Mucosa of gallbladder (tissue), 1 donor: ENCODE measurements around the gene SIMC1. TPM values are rescaled to one million over a fixed set of nuclear protein-coding genes. Genes with fewer than 3 reads are reported as not detected.
"Not testable (repeated sequence)": the region's sequence is repeated elsewhere in the genome, so short reads cannot be mapped to it uniquely, and the experiment has no call there.

Experiments
- DNase-seq: peaks from one replicate; pipeline ENCODE4 v3.0.0-alpha.2; 2020; ENCODE audit warnings: low spot score
- total RNA-seq: library from RNA; stranded (reverse); gene quantifications from one replicate; pipeline ENCODE4 v1.2.1, GENCODE V29; 2021
- donor health status: DM: no; HTN: no; CAD: no.

Gene SIMC1
- total RNA-seq, 1 donor from 2014 or later = 23.3 TPM

DNA sequence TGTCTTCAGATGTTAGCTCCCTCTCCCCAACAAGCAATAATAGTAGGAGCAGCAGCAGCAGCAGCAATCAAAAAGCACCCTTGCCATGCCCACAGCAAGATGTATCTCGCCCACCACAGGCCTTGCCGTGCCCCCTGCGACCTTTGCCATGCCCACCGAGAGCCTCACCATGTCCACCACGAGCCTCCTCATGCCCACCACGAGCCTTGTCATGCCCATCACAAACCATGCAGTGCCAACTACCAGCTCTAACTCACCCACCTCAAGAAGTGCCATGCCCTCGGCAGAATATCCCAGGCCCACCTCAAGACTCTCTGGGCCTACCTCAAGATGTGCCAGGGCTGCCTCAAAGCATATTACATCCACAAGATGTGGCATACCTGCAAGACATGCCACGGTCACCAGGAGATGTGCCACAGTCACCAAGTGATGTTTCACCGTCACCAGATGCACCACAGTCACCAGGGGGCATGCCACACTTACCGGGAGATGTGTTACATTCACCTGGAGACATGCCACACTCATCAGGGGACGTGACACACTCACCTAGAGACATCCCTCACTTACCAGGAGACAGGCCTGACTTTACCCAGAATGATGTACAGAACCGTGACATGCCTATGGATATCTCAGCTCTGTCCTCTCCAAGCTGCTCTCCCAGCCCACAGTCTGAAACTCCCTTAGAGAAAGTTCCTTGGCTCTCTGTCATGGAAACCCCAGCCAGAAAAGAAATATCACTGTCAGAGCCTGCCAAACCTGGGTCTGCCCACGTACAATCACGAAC is 52.0 kb downstream of the SIMC1 start:
- DNase-seq = not testable (repeated sequence)

DNA sequence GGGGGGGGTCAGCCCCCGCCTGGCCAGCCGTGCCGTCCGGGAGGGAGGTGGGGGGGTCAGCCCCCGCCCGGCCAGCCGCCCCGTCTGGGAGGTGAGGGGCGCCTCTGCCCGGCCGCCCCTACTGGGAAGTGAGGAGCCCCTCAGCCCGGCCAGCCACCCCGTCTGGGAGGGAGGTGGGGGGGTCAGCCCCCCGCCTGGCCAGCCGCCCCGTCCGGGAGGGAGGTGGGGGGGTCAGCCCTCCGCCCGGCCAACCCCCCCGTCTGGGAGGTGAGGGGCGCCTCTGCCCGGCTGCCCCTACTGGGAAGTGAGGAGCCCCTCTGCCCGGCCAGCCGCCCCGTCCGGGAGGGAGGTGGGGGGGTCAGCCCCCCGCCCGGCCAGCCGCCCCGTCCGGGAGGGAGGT is 67.1 kb downstream of the SIMC1 start:
- DNase-seq = not testable (repeated sequence)

DNA sequence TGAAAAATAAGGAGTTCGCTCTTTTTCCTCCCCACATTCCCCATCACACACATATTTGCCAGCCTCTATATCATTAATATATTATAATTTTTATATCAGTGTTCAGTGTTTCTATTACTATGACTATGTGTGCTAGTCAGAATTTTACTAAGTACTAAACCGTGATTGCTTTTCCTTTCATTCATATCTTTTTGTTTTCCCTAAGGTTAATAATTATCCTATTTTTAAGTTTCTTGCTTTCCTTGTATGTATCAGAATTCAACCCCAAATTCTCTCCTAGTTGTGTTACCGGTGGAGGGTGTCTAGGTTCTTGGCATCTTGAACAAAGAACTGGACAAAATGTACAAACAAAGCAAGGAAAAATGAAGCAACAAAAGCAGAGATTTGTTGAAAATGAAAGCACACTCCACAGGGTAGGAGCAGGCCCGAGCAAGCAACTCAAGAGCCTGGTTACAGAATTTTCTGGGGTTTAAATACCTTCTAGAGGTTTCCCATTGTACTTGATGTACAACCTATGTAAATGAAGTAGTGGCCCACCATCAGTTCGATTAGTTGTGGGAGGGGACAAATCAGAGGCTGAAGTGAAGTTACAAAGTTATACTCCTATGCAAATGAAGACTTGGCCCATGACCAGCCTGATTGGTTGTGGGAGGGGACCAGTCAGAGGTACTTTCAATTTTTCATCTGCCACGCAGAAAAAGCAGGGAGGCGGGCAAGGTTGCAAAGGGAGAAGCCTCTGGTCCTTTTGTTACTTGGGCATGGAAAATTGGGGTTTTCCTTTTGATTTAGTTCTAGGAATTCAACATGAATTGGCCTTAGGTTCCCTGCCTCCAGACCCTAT is 79.5 kb downstream of the SIMC1 start:
- no peak for DNase-seq

DNA sequence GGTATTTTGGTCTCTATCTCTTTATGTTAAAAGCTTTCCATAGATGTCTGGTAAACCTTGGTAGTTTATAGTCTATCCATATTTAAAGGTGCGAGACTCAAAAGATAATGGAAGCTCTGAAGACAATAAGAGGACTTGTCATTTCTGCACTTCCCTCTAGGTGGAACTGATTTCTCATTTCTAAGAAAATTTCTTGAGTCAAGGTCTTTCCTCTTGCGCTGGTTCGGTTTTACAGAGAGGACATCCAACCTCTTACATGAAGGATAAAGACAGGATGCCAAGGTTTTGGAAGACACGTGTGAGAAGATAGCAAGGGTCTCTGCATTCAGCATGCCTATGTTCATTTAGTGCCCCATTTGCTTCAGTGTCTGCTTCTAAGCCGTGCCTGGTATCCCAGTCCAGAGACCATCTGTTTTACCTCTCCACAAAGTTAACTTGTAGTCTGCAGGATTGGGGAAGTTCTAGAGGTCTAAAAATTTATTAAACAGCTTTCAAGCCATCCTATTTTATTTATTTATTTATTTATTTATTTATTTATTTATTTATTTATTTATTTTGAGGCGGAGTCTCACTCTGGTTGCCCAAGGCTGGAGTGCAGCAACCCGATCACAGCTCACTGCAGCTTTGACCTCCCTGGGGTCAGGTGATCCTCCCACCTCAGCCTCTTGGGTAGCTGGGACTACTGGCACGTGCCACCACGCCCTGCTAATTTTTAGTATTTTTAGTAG is 81.8 kb downstream of the SIMC1 start:
- no peak for DNase-seq

DNA sequence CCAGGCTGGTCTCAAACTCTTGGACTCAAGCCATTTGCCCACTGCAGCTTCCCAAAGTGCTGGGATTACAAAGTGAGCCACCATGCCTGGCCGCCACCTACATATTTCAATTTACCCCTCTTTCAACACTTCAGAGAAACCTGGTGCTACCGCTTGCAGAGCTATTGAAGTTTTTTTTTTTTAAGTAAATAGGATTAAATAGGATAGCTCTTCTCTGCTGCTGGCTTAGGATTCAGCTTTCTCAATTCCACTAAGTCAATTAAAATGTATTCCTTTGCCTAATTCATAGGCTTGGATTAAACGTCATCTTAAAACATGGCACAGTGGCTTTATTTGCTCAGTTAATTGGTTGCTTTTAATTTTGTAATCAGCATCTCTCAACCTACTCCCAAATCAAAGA is 82.4 kb downstream of the SIMC1 start:
- DNase-seq = no peak

DNA sequence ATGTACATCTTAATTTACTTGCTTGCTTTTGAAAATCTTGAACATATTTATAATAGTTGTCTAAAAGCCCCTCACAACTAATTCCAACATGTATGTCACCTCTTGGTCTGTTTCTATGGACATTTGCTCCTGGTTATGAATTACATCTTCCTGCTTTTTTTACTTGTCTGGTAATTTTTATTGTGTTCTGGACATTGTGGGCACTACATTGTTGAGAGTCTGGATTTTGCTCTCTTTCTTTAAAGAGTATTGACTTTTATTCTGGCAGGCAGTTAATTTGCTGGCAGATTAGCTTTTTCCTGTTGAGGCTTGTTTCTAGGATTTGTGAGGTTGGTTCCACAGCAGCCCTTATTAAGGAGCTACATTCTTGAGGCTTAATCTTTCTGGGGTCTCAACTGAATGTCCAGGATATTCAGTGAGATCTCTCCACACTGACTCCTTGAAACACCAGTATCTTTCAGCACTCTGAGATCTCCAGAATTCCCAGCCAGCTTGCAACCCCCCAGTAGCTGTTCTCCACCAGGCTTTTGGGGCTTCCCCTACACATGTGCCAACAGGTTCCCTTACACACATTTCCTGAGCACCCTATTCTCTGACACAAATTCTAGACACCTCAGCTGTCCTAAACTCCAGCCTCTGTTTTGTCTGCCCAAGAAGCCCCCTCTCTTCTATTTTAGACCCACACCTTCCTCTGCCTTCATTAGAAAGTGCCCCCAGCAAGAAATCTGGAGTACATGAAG is 96.0 kb downstream of the SIMC1 start:
- DNase-seq = no peak

DNA sequence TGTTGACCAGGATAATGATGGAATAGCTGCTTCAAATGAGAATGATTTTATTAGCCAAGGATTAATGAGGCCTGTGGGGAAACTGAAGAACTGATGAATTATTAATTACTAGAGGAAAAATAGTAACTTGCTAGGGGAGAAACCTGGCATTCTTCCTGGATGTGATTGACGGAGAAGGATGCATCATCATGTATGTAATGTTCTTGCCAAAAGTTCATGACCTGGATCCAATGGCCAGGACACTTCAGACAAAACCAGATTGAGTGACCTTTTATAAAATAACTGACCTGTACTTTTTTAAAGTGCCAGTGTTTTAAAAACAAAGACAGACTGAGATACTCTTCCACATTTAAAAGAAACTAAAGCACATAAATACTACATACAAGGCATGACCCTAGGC is 99.7 kb downstream of the SIMC1 start:
- peak; percentile 28 for DNase-seq

DNA sequence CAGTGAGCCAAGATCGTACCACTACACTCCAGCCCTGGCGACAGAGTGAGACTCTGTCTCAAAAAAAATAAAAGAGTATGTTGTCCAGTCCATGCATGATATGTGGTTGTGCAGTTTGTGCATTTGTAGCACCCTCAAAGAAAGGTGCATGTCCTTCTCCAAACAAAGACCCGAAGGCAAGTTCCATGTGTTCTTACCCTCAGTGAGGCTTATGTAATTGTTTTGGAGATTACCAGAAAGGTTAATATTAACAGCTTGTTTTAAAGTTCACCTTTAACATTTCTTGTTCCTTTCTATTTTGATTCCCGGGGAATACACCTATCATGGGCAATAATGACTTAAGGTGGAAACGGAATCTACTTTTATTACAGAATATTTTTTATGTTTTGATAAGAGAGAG is 101.1 kb downstream of the SIMC1 start:
- DNase-seq = no peak

DNA sequence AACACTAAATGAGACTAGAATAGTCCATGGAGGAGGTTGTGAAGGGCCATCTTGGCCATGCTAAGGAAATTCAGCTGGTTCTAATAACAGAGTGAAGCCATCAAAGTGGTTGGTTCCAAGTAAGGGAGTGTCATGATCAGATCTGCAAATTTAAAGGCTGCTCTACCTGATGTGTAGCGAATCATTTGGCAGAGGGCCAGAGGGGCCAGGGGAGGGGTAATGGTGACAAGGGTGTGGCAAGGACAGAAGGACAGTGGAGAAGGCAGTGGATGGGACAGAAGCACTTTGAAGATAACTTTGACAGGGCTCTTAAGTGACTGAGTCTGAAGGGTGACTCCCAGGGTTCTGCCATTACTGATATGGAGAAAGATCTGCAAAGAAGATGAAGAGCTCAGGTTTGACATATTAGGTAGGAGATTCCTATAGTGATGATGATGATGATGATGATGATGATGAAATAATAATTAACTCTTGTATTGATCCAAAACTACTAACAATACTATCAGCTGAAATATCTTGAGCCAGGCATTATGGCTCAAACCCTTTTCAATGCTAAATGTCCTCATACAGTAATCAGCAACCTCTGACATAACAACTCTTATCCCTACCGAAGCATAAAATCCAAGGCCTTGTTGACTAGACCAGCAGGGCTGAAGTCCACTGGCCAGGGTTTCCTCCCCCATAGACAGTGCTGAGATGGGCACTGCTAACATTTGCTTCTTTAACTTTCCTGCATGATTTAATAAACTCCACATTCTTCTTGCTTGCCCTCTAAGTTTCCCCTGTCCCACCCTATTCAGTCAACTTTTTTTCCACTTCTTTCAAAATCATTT is 103.3 kb downstream of the SIMC1 start:
- DNase-seq = no peak

DNA sequence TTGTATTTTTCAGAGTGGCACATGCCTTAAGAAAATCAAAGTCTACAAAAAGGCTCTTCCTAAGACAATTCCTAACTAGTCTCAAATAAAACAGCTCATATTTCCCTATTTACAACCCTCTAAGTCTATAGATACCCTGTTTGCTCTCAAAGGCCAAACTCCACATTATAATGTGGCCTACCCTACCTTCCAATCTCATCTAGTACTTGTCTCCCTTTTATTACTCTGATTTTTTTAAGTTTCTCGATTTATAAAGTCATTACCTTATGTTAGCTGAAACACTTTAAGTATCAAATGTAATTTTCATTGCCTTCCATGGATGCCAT is 103.9 kb downstream of the SIMC1 start:
- no peak for DNase-seq

DNA sequence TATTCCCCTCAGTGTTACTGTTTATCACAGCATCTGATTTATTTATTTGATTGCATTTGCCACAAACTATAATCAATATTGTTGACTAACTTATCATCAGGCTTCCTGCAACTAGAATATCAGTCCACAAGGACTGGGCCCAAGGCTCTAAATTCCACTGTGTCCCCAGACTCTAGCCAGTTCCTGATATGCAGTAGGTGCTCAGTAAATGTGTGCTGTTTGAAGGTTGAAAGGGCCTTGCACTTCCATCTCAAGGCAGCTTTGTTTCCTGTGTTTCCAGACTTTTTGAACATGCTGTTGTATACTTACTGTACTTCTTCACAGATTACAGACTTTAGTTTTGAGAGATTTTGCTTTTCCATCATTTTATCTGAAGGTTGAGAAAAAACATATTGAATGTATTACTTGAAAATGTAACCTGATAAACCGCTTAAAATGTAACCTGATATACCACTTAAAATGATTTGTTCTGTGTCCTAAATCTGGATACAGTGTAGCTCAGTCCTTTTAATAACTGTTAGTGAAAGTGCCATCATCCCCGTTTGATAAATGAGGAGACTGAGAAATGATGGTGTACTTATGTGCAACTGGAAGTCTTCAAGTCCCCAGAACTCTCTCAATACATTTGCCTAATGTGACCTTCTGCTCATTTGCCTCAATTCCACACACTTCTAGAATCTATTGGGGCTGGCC is 104.7 kb downstream of the SIMC1 start:
- no peak for DNase-seq

DNA sequence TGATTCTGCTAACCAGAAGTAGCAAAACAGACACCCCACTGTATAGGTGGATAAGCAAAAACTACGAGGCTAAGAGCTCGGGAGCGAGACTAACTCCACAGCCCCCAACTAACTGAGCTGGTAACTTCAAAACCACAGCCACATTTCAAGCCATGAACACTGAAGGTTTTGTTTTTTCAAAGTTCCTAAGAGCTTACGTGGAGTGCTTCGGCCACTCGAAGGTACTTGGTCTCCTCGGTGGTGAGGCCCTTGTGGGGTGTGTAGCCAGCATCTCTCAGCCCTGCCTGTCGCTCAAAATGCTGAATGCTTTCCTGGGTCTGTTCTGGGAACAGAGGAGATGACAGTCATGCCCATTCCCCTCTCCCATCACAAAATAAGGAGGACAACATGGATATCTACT is 112.2 kb downstream of the SIMC1 start:
- DNase-seq = no peak

DNA sequence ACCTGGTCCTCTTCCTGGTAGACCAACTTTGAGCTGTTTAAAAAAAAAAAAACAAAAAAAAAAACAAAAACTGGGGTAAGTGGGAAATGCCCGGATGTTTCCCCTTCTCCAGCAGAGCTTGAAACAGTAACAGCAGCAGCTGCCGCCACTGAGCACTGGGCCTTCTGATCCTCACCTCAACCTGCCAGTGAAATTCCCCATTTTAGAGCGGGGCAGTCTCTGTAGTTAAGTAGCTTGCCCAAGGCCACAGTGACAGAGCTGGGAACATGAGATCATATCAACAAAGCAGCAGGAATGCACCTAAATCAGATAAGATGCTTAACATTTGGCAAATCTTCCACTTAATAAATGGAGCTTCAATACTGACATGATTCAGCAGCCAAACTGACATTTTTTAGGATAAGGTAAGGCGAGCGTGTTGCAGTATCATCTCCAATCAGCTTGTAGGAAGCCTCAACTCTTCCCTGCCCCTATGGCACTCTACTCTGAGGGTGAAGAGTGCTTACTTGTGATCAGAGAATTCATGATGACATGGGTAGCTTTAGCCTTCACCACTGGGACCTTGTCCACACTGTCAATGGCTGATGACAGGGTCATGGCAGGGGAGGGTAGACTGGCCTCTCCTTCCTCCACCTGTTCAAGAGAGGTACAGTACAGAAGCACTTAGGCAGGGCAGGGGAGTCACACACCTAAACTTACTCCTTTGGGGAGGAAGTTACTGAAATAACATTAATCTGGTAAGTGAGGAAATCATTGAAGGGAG is 114.1 kb downstream of the SIMC1 start:
- no peak for DNase-seq

DNA sequence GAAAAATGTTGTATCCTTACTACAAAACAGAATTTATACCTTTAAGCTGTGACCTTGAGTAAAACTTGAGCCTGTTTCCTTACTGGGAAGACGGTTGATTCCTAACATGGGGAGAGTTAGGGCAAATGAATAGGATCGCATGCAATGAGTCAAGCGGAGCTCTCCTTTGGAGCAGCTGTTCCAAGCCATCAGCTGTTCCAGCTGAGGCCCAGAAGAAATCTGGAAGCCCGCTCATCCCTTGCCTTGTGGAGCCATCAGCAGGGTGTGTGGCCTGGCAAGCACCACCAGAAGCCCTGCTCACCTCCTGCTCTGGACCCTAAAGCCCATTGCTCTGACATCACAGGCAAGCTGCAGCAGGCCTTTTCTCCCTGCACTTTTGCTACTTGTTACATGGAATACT is 115.3 kb downstream of the SIMC1 start:
- no peak for DNase-seq

DNA sequence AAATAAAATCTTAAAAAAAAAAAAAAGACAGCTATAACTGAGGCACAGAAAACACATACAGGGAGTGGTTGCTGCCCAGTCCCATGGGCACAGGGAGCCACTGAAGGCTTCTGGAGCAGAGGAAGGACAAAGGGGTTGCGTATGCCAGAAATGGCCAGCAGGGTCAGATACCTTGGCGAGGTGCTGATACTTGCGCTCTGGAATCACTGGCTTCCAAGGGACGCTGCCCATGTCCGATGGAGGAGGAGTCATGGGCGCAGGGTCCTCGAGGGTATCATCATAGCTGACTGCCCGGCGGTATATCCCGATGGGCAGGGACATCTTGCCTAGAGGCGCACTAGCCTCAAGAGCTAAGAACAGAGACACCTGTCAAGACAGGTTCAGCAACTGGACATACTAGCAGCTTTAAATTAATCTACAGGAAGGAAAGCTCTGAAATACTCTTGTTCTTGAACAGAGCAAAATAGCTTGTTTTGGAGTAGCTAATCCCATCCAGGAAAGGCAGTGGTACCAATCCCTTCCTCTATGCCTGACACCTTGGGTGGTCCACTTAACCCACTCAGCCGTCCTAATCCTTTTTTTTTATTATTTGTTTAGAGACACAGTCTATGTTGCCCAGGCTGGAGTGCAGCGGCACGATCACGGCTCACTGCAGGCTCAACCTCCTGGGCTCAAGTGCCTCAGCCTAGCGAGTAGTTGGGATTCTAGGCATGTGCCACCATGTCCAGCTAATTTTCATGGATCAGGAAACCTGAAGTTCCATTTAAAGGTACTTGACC is 117.4 kb downstream of the SIMC1 start:
- no peak for DNase-seq

DNA sequence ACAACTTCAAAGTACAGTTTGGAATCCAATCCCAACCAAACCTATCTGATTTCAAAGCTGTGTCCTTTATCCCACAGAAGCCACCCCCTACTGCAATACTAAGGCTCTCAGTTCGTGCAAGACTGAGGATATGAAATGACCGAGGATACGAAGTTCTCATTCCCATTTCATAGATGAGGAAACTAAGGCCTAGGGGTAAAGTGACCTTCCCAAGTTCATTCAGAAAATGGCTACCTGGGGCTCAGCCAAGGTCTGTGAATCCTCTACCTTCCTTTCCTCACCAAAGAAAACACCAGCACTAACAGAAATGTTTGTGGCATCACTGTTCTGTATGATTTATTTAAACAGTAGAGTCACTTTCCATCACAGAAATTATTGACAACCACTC is 117.9 kb downstream of the SIMC1 start:
- no peak for DNase-seq

DNA sequence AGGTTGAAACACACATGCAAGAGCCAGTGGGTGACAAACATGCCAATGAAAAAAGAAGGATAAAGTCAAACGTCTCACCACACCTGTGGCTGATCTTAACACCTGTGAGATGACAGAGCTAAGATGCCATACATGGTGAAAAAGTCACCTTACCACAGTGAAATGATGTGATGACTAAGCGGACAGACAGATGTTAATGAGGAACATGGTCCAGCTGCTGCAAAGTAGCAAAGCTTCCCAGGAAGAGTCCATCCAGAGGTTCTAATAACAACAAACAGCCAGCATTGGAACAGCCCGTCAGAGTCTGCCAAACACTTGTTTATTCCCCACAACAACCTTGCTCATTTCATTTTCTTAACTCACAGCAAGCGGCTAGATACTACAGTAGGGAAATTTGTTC is 121.4 kb downstream of the SIMC1 start:
- no peak for DNase-seq

DNA sequence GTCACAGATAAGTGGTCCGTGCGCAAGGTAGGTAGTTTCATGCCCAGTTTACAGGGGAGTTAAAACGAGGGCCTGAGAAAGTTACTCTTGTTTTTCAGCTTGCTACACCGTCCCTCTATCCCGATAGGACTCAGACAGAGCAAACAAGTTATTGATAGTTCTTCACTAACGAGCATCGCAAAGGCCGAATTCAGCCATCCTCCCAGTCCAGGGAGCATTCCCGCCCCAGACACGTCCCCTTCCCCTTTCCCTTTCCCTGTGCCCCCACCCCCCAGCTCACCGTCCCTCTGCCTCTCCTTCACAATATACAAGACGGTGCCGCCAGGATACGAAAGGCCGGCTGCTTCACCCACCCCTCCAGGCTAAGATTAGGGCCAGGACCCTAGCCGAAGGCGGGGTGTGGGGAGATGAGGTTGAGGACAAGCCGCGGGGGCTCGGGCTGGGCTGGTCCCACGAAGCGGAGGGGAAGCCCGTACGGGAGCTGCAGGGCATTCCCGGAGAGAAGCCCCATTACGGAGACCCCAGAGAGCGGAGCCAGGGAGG is 122.7 kb downstream of the SIMC1 start:
- DNase-seq = no peak
